SK-N-SH treated with all-trans-retinoic acid at 6 μM for 48 hours (cell line): Measurements from ENCODE around the gene DIP2C.

Experiments used
- ATAC-seq: fragments of 200-7000 bp; cut with Tn5 transposase; 3 replicates; pipeline ENCODE4 v1.9.1; 2020; ENCODE audit warnings: mild to moderate bottlenecking, moderate library complexity
- ARNTL ChIP-seq: fragments of 450-650 bp; formaldehyde crosslinking; IDR thresholded peaks from 2 replicates; pipeline ENCODE4 v1.5.0; 2020; ENCODE audit warnings: low read depth, mild to moderate bottlenecking, moderate library complexity, borderline replicate concordance
- BACH2 ChIP-seq: fragments of 250-450 bp; sonication (Bioruptor Pico); IDR thresholded peaks from 2 replicates; pipeline ENCODE4 v1.9.0; 2021; ENCODE audit warnings: mild to moderate bottlenecking, borderline replicate concordance
- CREB5 ChIP-seq: fragments of 250-450 bp; sonication (Bioruptor Pico); IDR thresholded peaks from 2 replicates; pipeline ENCODE4 v1.5.1; 2020; ENCODE audit warnings: low read depth, mild to moderate bottlenecking, moderate library complexity
- CSDC2 ChIP-seq: fragments of 250-450 bp; sonication (Bioruptor Pico); IDR thresholded peaks from 2 replicates; pipeline ENCODE4 v1.5.0; 2020; ENCODE audit warnings: mild to moderate bottlenecking, moderate library complexity
- CSRNP3 ChIP-seq: fragments of 250-450 bp; sonication (Bioruptor Pico); IDR thresholded peaks from 2 replicates; pipeline ENCODE4 v1.5.1; 2021; ENCODE audit warnings: mild to moderate bottlenecking, moderate library complexity
- GLIS3 ChIP-seq: fragments of 250-450 bp; sonication (Bioruptor Pico); IDR thresholded peaks from 2 replicates; pipeline ENCODE4 v1.5.0; 2020; ENCODE audit warnings: mild to moderate bottlenecking, moderate library complexity
- ISL1 ChIP-seq: fragments of 250-450 bp; sonication (Bioruptor Pico); IDR thresholded peaks from 2 replicates; pipeline ENCODE4 v2.1.2; 2022; ENCODE audit warnings: mild to moderate bottlenecking, moderate library complexity
- OSR1 ChIP-seq: fragments of 250-450 bp; sonication (Bioruptor Pico); IDR thresholded peaks from 2 replicates; pipeline ENCODE4 v1.8.0; 2022; ENCODE audit warnings: moderate library complexity, mild to moderate bottlenecking, inconsistent platforms
- PATZ1 ChIP-seq: fragments of 250-450 bp; sonication (Bioruptor Pico); IDR thresholded peaks from 2 replicates; pipeline ENCODE4 v1.8.0; 2020; ENCODE audit warnings: mild to moderate bottlenecking, moderate library complexity, borderline replicate concordance
- POU6F1 ChIP-seq: fragments of 250-450 bp; sonication (Bioruptor Pico); IDR thresholded peaks from 2 replicates; pipeline ENCODE4 v1.8.0; 2021; ENCODE audit warnings: low read depth, mild to moderate bottlenecking, moderate library complexity, borderline replicate concordance
- PPARA ChIP-seq: fragments of 250-450 bp; sonication (Bioruptor Pico); IDR thresholded peaks from 2 replicates; pipeline ENCODE4 v1.5.0; 2020; ENCODE audit warnings: mild to moderate bottlenecking, borderline replicate concordance
- RARB ChIP-seq: fragments of 250-450 bp; sonication (Bioruptor Pico); IDR thresholded peaks from 2 replicates; pipeline ENCODE4 v1.8.0; 2021; ENCODE audit warnings: mild to moderate bottlenecking, moderate library complexity
- SNAI2 ChIP-seq: fragments of 250-450 bp; sonication (Bioruptor Pico); IDR thresholded peaks from 2 replicates; pipeline ENCODE4 v1.5.0; 2020; ENCODE audit warnings: mild to moderate bottlenecking, moderate library complexity
- TCF4 ChIP-seq: fragments of 250-450 bp; sonication (Bioruptor Pico); IDR thresholded peaks from 2 replicates; pipeline ENCODE4 v1.8.0; 2021; ENCODE audit warnings: mild to moderate bottlenecking, moderate library complexity, borderline replicate concordance
- TOX ChIP-seq: fragments of 250-450 bp; sonication (Bioruptor Pico); IDR thresholded peaks from 2 replicates; pipeline ENCODE4 v1.8.0; 2021; ENCODE audit warnings: mild to moderate bottlenecking, moderate library complexity, borderline replicate concordance
- TSHZ2 ChIP-seq: fragments of 250-450 bp; sonication (Bioruptor Pico); IDR thresholded peaks from 2 replicates; pipeline ENCODE4 v1.5.0; 2020; ENCODE audit warnings: mild to moderate bottlenecking, moderate library complexity
- ZC3H10 ChIP-seq: fragments of 250-450 bp; sonication (Bioruptor Pico); IDR thresholded peaks from 2 replicates; pipeline ENCODE4 v1.5.1; 2021; ENCODE audit warnings: mild to moderate bottlenecking, moderate library complexity
- ZFP3 ChIP-seq: fragments of 250-450 bp; sonication (Bioruptor Pico); IDR thresholded peaks from 2 replicates; pipeline ENCODE4 v1.5.0; 2020; ENCODE audit warnings: mild to moderate bottlenecking, moderate library complexity
- ZFP30 ChIP-seq: fragments of 450-650 bp; formaldehyde crosslinking; IDR thresholded peaks from 2 replicates; pipeline ENCODE4 v1.5.0; 2022; ENCODE audit warnings: mild to moderate bottlenecking, moderate library complexity
- ZNF565 ChIP-seq: fragments of 450-650 bp; formaldehyde crosslinking; conservative IDR thresholded peaks from 2 replicates; pipeline ENCODE4 v1.5.0; 2020; ENCODE audit warnings: low read depth, mild to moderate bottlenecking, moderate library complexity
- ZNF70 ChIP-seq: fragments of 450-650 bp; formaldehyde crosslinking; IDR thresholded peaks from 2 replicates; pipeline ENCODE4 v1.5.0; 2020; ENCODE audit warnings: mild to moderate bottlenecking, moderate library complexity
- ZNF8 ChIP-seq: fragments of 450-650 bp; formaldehyde crosslinking; IDR thresholded peaks from 2 replicates; pipeline ENCODE4 v1.5.0; 2020; ENCODE audit warnings: mild to moderate bottlenecking, moderate library complexity

The DIP2C gene

GRCh38 chr10:530717-531116, 158.8 kb downstream of the DIP2C start:
- no peak for ATAC-seq
- no peak for TF ChIP-seq SNAI2 (CRISPR knock-in tag)
- no peak for TF ChIP-seq CSDC2
- no peak for TF ChIP-seq ZFP30 (CRISPR knock-in tag)
- no peak for TF ChIP-seq BACH2 (CRISPR knock-in tag)
- no peak for TF ChIP-seq OSR1
- no peak for TF ChIP-seq TCF4 (CRISPR knock-in tag)
- TF ChIP-seq ARNTL (CRISPR knock-in tag), result no peak

GRCh38 chr10:529468-530230, 159.8 kb downstream of the DIP2C start:
- TF ChIP-seq ZNF70 (CRISPR knock-in tag) (no peak), ARNTL (CRISPR knock-in tag) (no peak), POU6F1 (CRISPR knock-in tag) (no peak), CSRNP3 (CRISPR knock-in tag) (no peak), RARB (CRISPR knock-in tag) (no peak), BACH2 (CRISPR knock-in tag) (no peak), ZFP3 (no peak), ZNF565 (CRISPR knock-in tag) (no peak), TSHZ2 (CRISPR knock-in tag) (no peak), PPARA (CRISPR knock-in tag) (no peak)
- TF ChIP-seq, all 23 proteins: peak for 0
- no peak for ATAC-seq

GRCh38 chr10:528173-529165, 161.0 kb downstream of the DIP2C start:
- no peak for TF ChIP-seq GLIS3 (CRISPR knock-in tag)
- no peak for TF ChIP-seq TOX (CRISPR knock-in tag)
- no peak for TF ChIP-seq ZNF70 (CRISPR knock-in tag)
- TF ChIP-seq ARNTL (CRISPR knock-in tag), result no peak
- no peak for TF ChIP-seq CSDC2
- TF ChIP-seq CREB5 (CRISPR knock-in tag), result no peak
- TF ChIP-seq TCF4 (CRISPR knock-in tag), result no peak
- no peak for TF ChIP-seq ZNF565 (CRISPR knock-in tag)
- TF ChIP-seq PPARA (CRISPR knock-in tag), result no peak
- no peak for ATAC-seq

GRCh38 chr10:527416-527815, 162.1 kb downstream of the DIP2C start:
- no peak for ATAC-seq
- TF ChIP-seq TCF4 (CRISPR knock-in tag) (no peak), ZFP30 (CRISPR knock-in tag) (no peak), ZNF70 (CRISPR knock-in tag) (no peak), ZC3H10 (CRISPR knock-in tag) (no peak), BACH2 (CRISPR knock-in tag) (no peak), TOX (CRISPR knock-in tag) (no peak), RARB (CRISPR knock-in tag) (no peak), PPARA (CRISPR knock-in tag) (no peak), ZNF8 (no peak), OSR1 (no peak), PATZ1 (CRISPR knock-in tag) (no peak), ARNTL (CRISPR knock-in tag) (no peak), ISL1 (CRISPR knock-in tag) (no peak), CSRNP3 (CRISPR knock-in tag) (no peak)
